ENCODE measurements around the gene FLOT2. TPM values are rescaled to one million over a fixed set of nuclear protein-coding genes. Genes with fewer than 3 reads are reported as not detected.

Gene FLOT2
- total RNA-seq, 2 experiments from 2014 or later = 79.7 to 85.1 TPM

DNA sequence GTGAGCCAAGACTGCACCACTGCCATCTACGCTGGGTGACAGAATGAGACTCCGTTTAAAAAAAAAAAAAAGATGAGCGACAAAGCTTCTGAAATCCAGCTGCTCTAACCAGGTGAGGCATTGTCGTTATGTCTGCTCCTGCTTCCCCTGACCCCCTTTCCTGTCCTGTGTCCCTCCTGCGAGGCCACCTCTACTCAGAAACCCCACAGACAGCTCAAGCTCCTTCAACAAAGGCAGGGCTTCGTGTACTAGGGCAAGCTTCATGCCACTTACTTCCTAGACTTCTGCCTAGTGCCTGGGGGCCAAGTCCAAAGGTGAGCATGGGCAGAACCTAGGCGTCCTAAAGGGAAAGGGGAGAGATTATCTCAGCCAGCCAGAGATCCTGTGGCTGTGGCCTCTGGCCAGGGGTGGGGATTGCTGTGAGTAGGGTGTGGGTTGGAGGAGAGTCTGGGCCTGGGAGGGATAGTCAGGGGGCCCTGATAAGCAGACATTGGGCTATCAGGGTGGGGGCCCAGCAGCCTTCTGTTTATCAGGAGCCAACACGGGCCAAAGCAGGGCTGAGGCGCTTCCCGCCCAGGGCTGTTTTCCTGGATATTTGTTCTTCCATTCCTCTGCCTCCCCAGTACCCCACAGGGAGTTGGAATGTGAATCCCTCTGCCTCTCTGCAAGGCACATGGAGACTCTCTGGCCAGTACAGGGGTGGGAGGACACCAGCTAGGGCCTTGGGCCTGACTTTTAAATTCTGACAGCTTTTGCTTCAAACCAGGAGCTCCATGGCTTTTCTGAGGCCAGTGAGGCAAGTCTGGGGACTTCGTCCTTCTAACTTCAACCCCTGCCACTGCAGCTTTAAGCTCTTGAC lies 32.3 kb downstream of the FLOT2 start:
- Histone ChIP-seq H3K9me3 (ENCODE audit: control insufficient read depth in 1 of 2, insufficient read depth in 1 of 2, low read length in 2 of 2) (no peaks in the 10 kb centered on the region), H3K27me3 (ENCODE audit: control insufficient read depth in 1 of 2, insufficient read depth in 2 of 2, low read length in 2 of 2) (no peaks in the 10 kb centered on the region), H3K27ac (ENCODE audit: low read depth in 1 of 2, low read length in 2 of 2) (no peak overlapping the region), H3K4me3 (ENCODE audit: low read length) (no peak overlapping the region), H3K4me1 (ENCODE audit: insufficient read depth, low read length) (peaks cover 3% of the 10 kb centered on the region), H3K36me3 (ENCODE audit: insufficient read depth, low read length) (peaks cover 7% of the 10 kb centered on the region)
- no peaks in the 10 kb centered on the region for H3K27me3 Mint-ChIP-seq
- H3K4me3 Mint-ChIP-seq = no peak overlapping the region
- POLR2A ChIA-PET = interaction anchor here (1.1 kb wide), 1 partner anchor 146 kb away, joined by 3 read pairs; no protein-coding TSS in a partner anchor
- CTCF ChIA-PET = no interaction called here
- no peak overlapping the region for H3K27ac Mint-ChIP-seq
- ATAC-seq (ENCODE audit: poor library complexity) = no peak
- no peaks in the 10 kb centered on the region for H3K4me1 Mint-ChIP-seq (ENCODE audit: low read depth)
- DNase-seq = no peak
- H3K36me3 Mint-ChIP-seq (ENCODE audit: low read depth) = peaks cover 12% of the 10 kb centered on the region
- TF ChIP-seq, protein P1, sequence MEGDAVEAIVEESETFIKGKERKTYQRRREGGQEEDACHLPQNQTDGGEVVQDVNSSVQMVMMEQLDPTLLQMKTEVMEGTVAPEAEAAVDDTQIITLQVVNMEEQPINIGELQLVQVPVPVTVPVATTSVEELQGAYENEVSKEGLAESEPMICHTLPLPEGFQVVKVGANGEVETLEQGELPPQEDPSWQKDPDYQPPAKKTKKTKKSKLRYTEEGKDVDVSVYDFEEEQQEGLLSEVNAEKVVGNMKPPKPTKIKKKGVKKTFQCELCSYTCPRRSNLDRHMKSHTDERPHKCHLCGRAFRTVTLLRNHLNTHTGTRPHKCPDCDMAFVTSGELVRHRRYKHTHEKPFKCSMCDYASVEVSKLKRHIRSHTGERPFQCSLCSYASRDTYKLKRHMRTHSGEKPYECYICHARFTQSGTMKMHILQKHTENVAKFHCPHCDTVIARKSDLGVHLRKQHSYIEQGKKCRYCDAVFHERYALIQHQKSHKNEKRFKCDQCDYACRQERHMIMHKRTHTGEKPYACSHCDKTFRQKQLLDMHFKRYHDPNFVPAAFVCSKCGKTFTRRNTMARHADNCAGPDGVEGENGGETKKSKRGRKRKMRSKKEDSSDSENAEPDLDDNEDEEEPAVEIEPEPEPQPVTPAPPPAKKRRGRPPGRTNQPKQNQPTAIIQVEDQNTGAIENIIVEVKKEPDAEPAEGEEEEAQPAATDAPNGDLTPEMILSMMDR (IDR thresholded peaks at IDR 0.05) = no peak
- no peaks in the 10 kb centered on the region for H3K9me3 Mint-ChIP-seq
- intact Hi-C loops (cut with DNase I, micrococcal nuclease) = no loop called here

GRCh38 chr17:28863953-28864352 lies 33.6 kb downstream of the FLOT2 start:
- Mint-ChIP-seq H3K9me3 (no peaks in the 10 kb centered on the region), H3K36me3 (ENCODE audit: low read depth) (peaks cover 17% of the 10 kb centered on the region), H3K4me3 (no peak overlapping the region), H3K27me3 (no peaks in the 10 kb centered on the region), H3K27ac (no peak overlapping the region), H3K4me1 (ENCODE audit: low read depth) (no peaks in the 10 kb centered on the region)
- intact Hi-C loops (cut with DNase I, micrococcal nuclease) = no loop called here
- Histone ChIP-seq H3K36me3 (ENCODE audit: insufficient read depth, low read length) (peaks cover 17% of the 10 kb centered on the region), H3K9me3 (ENCODE audit: control insufficient read depth in 1 of 2, insufficient read depth in 1 of 2, low read length in 2 of 2) (no peaks in the 10 kb centered on the region), H3K4me3 (ENCODE audit: low read length) (no peak overlapping the region), H3K27ac (ENCODE audit: low read depth in 1 of 2, low read length in 2 of 2) (no peak overlapping the region), H3K4me1 (ENCODE audit: insufficient read depth, low read length) (peaks cover 3% of the 10 kb centered on the region), H3K27me3 (ENCODE audit: control insufficient read depth in 1 of 2, insufficient read depth in 2 of 2, low read length in 2 of 2) (no peaks in the 10 kb centered on the region)
- DNase-seq = no peak
- ATAC-seq (ENCODE audit: poor library complexity) = no peak
- TF ChIP-seq, protein P1 (IDR thresholded peaks at IDR 0.05) = no peak
- ChIA-PET CTCF (interaction anchor here (0.7 kb wide), 1 partner anchor 15 kb away, joined by 3 read pairs; no protein-coding TSS in a partner anchor), POLR2A (no interaction called here)

DNA sequence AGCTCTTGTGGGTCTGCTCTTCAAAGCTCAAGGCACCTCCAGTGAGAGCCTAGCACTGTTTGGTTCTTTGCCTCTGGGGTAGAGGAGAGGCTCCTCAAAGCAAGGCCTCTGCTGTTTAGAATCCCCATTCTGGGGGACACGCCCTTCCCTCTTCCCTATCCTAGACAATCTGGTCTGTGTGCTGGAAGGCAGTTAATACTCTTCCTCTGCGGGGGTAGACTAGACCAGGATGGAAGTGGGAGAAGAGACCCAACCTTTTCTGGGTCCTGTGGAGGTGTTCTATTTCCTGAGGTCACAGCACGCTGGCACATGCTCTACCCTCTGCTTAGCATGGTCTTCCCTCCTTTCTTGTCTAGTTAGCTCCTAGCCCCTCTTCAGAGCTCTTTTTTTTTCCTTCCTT lies 35.0 kb downstream of the FLOT2 start:
- DNase-seq (no peak), ATAC-seq (ENCODE audit: poor library complexity) (no peak)
- TF ChIP-seq, protein P1 (IDR thresholded peaks at IDR 0.05) = no peak
- Mint-ChIP-seq H3K4me3 (no peak overlapping the region), H3K27ac (no peak overlapping the region), H3K9me3 (no peaks in the 10 kb centered on the region), H3K27me3 (no peaks in the 10 kb centered on the region), H3K36me3 (ENCODE audit: low read depth) (peaks cover 31% of the 10 kb centered on the region), H3K4me1 (ENCODE audit: low read depth) (no peaks in the 10 kb centered on the region)
- intact Hi-C loops (cut with DNase I, micrococcal nuclease) = no loop called here
- no peak overlapping the region for H3K27ac ChIP-seq (ENCODE audit: low read depth in 1 of 2, low read length in 2 of 2)
- ChIA-PET POLR2A (no interaction called here), CTCF (no interaction called here)
- peaks cover 31% of the 10 kb centered on the region for H3K36me3 ChIP-seq (ENCODE audit: insufficient read depth, low read length)
- H3K4me3 ChIP-seq (ENCODE audit: low read length) = no peak overlapping the region
- H3K9me3 ChIP-seq (ENCODE audit: control insufficient read depth in 1 of 2, insufficient read depth in 1 of 2, low read length in 2 of 2) = no peaks in the 10 kb centered on the region
- no peaks in the 10 kb centered on the region for H3K27me3 ChIP-seq (ENCODE audit: control insufficient read depth in 1 of 2, insufficient read depth in 2 of 2, low read length in 2 of 2)
- H3K4me1 ChIP-seq (ENCODE audit: insufficient read depth, low read length) = peaks cover 3% of the 10 kb centered on the region

Measured in CD4-positive, alpha-beta T cell (primary cell).